Renal pelvis (tissue), 12 donors: ENCODE measurements around the gene CRISP3. TPM values are rescaled to one million over a fixed set of nuclear protein-coding genes. Genes with fewer than 3 reads are reported as not detected.
"Not testable (repeated sequence)": the region's sequence is repeated elsewhere in the genome, so short reads cannot be mapped to it uniquely, and the experiment has no call there.

Experiments
- DNase-seq: peaks from one replicate; pipeline ENCODE4 v3.0.0-alpha.2; 2013
- long read RNA-seq, 16 experiments: transcript quantifications; one replicate each; lab custom pipeline, GENCODE V29; 2026
- polyA plus RNA-seq, 3 donors: library from polyadenylated mRNA; unstranded; fragments of 120-200 nt; gene quantifications; one replicate each; pipeline ENCODE4 v1.2.1, GENCODE V29; 2013; ENCODE audit not compliant: insufficient read length in 3 of 3

The CRISP3 gene, protein sequence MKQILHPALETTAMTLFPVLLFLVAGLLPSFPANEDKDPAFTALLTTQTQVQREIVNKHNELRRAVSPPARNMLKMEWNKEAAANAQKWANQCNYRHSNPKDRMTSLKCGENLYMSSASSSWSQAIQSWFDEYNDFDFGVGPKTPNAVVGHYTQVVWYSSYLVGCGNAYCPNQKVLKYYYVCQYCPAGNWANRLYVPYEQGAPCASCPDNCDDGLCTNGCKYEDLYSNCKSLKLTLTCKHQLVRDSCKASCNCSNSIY
- under 1 TPM; 0.25 to 0.48 (median 0.26) TPM for polyA plus RNA-seq
- long read RNA-seq, donor 1, result 0 reads
- long read RNA-seq, donor 2, result 0 reads
- long read RNA-seq, donor 3, result 0 reads
- long read RNA-seq, donor 4, result 0 reads
- long read RNA-seq, donor 5, result 0 reads
- long read RNA-seq, donor 6, result 0 reads
- long read RNA-seq, donor 7, result 0 reads
- long read RNA-seq, donor 8, result 0 reads
- long read RNA-seq, donor 9, result 0 reads
- long read RNA-seq, donor 10, result 0 reads
- long read RNA-seq, donor 11, result 0 reads
- long read RNA-seq, donor 12, result 0 reads
- long read RNA-seq, donor 13, result 0 reads
- long read RNA-seq, donor 14, result 0 reads
- long read RNA-seq, donor 15, result 0 reads
- long read RNA-seq, donor 16, result 0 reads

DNA sequence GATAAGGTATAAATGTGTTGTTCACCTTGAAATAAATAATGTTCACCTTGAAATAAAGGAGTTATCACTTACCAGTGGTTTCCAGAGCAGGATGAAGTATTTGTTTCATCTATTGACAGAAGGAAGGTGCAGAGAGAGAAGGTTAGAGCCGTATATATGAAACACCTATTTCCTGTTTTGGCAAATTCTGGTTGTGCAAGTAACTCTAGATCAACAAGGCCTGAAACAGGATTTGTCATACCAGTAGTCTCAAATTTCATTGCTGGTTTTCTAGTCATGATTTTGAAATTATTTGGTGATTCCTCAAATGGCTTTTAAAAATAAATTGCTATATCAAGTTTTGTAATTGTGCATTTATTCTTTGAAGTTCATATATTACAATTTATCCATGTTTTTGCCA, at the start of gene CRISP3:
TSS of gene CRISP3 (minus strand) at position 130 of the 400 bp plus-strand sequence. CDS start at position 109, 21 bp downstream.
- no peak for DNase-seq

DNA sequence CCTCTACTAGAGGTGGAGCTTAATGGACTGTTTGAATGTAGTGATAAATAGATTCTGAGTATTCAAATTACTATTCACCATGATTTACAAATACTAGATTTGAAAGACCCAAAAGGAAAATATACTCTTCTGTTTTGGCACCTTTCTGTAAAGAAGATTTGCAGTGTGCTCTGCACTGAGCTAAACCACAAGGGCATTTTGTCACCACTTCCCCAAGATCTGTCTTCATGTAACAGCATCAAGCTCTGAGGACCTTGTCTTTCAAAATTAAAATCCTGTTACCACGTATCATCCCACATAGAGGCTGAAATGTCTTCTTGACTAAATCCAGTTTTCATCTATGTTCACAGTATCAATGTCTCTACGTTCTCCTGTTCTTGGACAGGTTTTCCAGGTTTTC, 46.2 kb upstream of the CRISP3 start:
- DNase-seq, result no peak

DNA sequence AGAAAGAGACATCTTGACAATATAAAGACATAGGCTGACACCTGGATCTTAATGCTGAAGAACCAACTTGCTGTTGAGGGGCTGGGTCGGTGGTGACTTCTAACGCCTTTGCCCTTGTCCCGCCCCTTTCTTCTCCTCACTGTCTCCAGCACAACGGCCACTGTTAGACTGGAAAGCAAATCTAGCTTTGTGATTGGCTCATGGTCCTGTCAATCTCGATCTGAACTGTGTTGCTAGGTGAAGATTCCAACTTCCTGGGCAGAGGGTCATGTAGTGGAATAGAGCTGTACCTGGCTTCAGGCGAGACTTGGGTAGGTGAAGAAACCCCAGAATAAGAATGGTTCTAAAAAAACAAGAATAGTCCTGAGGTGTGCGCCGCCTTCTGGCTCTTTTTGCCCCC, 43.0 kb upstream of the CRISP3 start, which contains the start of gene PGK2:
TSS of gene PGK2 (minus strand) at position 110 of the 400 bp plus-strand sequence. CDS start at position 12, 98 bp downstream.
- DNase-seq, result no peak

DNA sequence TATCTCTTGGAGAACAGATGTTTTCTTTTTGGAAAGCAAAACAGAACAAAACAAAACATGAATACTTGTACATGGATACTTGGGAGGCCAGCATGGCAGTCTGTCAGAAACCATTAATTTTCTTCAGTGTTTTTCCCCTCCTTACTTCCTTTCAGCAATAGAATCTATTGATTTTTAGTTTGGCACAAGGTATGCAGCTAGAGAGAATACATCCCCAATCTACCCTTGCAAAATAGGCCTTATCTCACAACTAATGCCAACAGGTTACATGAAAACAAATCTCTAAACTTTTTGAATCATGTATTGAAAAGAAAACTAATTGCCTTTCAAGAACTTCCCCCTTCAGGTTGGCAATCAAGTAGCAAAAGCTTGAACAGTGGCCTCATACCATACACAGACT, 40.1 kb upstream of the CRISP3 start:
- DNase-seq, result no peak

DNA sequence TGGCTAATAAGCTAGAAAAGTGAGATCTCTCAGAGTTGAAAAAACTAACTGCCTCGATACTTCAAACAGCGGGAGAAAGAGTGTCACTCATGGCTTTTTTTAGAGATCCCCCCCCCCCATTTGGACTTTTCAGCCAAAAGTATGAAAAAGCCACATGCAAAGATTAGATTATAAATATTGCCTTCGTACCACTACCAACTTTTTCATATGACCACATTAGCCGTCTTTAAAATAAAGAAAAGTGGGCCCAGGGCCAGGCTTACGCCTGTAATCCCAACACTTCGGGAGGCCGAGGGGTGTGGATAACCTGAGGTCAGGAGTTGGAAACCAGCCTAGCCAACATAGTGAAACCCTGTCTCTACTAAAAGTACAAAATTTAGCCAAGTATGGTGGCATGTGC, 38.5 kb upstream of the CRISP3 start:
- no peak for DNase-seq

DNA sequence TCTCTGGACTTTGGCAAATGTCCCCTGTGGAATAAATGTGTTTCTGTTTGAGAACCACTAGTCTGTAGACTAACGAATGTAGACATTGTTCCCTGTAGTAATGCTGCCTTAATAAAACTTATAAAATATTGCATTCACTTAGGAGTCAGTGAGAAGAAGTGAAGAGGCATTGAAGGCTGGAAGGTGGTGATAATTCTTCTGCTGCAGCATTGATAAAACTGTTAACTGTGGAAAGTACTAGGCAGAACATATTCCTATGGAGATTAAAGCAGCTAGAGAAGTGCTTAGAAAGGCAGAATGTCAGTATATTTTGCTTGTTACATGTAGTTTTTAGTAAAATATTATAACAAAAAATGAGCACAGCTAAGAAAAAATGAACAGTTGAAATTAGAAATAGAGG, 38.1 kb upstream of the CRISP3 start:
- no peak for DNase-seq

DNA sequence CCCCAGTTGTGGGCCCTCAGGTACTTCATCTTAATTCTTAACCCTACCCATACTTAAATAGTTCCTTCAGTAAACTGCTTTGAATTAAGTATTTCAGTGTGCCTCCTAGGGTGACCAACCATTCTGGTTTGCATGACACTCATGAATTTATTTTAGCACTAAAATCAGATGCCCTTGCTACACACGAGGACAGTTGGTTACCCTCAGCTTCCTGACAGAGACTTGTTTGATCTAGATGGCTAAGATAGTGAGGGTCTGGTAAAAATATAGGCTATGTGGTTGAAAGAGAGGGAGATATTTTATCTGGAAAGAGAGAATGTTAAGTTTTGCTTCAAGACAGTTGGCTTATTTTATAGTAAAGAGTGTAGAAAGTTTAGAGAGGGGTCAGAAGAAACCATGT, 32.3 kb upstream of the CRISP3 start:
- no peak for DNase-seq

DNA sequence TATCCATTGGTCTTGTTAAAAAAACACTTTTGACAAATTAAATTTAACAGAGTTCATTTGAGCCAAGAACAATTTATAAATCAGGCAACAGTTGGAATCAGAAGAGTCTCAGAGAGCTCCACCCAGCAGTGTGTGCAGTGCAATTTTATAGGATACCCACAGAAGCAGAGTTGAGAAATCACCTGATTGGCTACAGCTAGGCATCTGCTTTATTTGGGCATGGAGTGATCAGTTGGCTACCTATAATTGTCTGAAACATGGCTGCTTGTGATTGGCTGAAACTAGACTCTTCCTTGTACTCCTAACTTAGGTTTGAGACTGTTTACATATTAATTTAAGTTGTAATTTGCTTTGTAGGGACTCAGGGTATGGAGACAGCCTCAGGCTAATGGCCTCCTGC, 30.9 kb upstream of the CRISP3 start:
- DNase-seq, result no peak

DNA sequence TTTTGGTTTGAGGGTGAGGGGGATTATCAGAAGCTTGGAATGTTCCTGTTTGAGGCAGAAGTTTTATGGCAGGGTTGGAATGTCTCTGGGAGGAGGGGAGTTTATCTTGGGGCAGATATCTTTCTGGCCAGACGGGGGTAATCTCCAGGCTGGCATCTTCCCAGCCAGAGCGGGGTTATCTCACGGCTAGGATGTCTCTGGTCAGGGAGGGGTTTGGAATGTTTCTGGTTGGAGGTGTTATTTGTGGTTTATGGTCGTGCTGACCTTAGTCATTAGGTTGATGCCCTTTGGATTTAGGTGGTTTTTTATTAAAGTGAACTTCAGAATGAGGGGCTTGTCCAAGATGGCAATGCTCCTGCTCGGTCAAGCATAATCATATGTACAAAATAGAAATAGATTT, 28.1 kb upstream of the CRISP3 start:
- DNase-seq, result no peak

DNA sequence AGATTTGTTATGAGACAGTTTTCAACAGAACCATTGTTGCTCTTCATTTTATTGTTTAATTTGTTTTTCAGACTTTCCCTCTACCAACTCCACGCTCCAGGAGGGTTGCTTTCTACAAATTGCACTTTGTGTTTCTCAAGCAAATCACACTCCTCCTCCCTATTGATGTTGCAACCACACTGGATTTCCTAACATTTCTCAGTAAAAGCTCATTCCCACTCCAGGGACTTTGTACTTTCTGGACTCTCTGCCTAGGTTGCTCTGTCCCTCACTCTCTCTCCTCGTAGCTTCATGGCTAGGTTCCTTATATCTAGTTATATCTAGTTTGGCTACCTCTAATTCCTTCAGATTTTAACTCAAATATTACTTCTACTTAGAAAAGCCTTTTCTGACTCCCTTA, 22.6 kb upstream of the CRISP3 start:
- no peak for DNase-seq

DNA sequence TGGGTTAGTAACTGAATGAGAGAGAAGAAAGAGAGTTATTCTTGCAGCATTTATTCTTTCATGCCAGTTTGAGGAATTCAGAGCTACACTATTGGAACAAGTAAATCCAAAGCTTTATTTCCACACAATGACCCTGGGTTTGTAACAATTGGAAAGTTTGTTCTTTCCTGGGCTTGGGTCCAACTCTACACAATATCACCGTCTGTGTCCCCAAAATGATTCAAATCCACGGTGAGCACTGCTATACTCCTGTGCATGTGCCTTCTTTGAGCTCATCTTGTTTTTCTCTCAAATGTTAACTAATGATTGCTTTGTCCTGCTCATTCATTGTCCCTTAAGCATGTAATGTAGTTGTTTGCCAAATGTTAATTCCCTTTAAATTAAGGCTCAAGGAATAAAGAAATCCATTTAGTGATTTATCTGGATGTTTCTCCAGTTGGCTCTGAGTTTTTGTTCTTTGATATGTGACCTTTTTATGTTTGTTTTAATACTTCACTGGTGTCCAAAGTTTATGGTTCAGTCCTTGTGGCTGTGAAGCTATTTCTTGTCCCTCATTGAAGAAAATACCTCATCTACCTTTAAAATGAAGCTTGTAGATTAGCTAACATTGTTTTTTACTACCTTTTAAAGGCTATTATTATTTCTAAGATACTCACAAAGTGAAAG, 20.5 kb upstream of the CRISP3 start:
- no peak for DNase-seq

DNA sequence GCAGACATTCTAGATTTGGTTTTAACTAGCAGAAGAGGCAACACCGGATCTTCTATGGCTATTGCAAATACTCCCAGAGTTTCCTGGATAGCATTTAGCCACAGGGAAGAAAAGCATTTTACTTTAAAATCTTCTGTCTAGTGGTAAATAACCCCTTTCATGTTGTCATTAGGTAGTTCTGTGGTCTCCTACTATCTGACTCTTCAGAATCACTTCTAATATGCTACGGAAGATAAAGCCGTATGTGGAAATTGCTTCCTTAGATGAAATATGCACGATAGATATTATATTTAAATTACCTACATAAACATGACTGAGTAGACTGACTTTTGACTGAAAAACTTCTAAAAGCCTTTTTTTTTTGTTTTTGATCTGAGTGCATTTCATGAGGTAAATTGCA, 759 bp downstream of the CRISP3 start:
- no peak for DNase-seq

DNA sequence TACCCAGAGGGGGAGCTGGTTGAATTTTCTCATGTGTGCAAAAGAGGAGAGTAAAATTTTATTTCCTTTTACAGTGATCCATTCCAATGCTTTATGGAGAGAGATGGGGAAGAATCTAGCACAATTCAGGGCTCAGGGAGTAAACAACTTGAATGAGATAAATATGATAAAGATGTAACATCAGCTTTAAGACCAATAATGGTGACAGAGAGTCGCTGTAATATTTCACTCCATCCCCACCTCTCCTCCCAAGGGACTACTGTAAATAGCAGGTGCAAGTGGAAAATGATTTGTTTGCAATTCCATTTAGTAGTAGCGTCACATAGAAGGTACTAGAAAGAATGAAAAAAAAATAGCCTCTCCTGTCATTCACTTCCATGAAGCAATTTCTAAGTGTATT, 4.8 kb downstream of the CRISP3 start:
- no peak for DNase-seq

DNA sequence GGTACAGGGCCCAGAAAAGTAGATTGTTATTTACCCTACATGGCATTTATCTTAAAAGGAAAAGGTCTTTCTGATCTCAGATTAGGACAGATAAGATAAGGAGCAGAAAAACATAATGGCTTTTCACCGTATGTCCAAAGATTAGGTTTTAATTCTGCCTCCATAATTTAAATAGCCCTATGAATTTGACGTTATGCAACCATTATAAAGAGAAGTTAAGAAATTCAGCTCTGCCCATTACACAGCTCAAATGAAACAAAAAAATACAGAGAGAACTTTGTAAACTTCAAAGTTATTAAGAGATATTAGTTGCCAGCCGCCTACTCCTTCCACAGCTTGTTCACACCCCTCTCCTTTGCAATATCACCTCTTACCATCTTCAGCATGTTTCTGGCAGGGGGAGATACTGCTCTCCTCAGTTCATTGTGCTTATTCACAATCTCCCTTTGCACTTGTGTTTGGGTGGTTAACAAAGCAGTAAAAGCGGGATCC, 8.1 kb downstream of the CRISP3 start:
- no peak for DNase-seq

DNA sequence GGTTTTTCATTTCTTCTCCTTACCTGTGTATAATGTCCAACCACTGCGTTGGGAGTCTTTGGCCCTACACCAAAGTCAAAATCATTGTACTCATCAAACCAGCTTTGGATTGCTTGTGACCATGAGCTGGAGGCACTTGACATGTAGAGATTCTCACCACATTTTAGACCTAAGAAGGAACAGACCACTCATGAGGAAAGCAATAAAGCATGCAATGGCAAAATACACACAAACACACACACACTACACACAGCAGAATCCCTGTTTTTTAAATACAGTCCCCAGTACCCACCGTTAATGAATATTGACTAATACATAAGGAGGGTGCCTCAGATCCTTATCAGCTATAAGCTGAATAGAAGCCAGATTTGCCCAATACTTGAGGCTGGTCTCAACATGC, 10.5 kb downstream of the CRISP3 start:
- DNase-seq, result no peak

DNA sequence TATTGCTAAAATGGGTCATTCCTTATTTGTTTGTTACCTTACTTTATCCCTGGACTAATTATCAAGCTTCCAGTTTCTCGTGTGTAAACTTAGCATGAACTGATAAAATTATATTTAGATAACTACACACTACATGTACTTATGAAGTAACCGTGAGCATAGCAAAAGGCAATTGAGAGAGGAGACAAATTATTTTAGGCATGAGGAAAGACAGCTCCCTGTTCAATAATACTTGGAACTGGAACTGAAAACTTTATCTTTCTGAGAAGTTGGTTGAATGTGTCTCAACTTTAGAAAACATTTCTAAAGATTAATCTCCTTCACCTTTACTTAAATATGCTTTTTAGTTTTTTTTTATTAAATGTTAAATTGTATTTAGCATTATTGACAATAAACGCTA, 11.4 kb downstream of the CRISP3 start:
- DNase-seq, result no peak

DNA sequence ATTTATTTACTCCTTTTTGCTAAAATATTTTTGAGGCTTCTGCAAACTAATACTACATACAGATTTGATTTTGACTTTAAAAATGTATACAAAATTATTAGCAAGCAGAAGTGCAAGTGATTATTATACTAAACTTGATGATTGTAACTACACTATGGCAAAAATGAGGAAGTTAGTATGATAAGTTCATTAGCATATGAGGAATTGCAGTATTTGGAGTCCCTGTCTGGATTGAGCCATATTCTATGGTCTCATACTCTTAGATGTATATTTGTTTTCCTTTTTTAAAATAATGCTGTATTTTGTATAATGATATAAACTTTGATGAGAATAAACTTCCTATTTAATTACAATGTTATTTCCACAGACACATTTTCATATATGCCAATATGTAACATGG, 13.9 kb downstream of the CRISP3 start:
- DNase-seq, result no peak

DNA sequence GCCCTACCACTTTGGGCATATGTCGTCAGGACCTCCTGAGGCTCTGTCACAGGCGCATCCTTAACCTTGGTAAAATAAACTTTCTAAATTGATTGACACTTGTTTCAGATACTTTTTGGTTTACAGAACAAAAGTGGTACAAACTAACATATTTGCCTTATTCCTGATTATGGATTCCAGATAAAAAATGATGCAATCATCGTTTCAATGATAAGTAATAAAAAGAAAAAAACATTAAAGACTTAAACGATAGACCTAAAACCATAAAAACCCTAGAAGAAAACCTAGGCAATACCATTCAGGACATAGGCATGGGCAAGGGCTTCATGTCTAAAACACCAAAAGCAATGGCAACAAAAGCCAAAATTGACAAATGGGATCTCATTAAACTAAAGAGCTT, 20.3 kb downstream of the CRISP3 start:
- DNase-seq, result not testable (repeated sequence)

DNA sequence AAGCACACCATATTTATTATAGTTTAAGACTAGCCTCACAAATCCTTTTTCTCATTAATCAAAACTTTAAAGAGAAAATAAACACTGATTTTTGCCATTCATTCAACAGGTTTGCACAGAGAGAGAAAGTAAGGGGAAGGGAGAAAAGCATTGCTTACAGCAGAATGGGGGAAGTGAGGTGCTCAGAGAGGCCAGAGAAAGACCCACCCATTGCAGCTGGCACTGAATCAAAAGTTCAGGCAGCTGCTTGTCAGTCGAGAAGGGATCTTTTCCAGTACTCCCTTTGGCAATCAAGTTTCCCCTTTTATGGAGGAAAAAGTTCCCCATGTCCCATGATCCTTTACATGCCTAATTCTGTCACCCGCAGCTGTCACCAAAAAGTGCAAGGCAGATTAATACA, 22.9 kb downstream of the CRISP3 start:
- no peak for DNase-seq

DNA sequence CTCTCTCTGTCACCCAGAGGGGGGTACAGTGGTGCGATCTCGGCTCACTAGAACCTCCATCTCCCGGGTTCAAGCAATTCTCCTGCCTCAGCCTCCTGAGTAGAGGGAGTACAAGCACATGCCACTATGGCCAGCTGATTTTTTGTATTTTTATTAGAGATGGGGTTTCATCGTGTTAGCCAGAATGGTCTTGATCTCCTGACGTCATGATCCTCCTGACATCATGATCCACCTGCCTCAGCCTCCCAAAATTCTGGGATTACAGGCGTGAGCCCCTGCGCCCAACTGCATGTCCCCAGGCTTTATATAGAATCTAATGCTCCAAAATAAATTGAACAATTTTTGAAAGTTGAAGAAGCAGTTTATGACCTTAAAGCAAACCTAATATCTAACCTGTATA, 23.8 kb downstream of the CRISP3 start:
- DNase-seq, result no peak

DNA sequence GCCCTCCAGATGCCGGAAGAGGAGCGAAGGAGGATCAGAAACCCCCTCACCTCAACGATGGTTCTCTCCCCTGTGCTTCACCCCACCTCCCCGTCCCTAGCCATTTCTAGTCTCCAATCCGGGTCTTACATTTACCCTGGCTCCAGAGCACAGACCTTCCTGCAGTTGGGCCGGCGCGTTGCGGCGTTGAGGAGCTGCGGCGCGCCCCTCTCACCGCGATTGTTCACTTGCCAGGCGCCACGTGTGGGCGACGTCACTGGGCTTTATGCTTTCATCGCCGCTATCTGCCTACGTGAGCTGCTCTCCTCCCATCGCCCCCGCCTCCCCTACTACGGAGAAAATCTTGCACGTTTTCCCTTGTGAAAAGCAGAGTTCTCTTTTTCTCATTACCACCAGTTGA, 30.8 kb downstream of the CRISP3 start, which contains the start of gene CRISP2:
TSS of gene CRISP2 (minus strand) at position 198 of the 400 bp plus-strand sequence. CDS start 4,347 bp downstream, outside the sequence.
- DNase-seq, result no peak

DNA sequence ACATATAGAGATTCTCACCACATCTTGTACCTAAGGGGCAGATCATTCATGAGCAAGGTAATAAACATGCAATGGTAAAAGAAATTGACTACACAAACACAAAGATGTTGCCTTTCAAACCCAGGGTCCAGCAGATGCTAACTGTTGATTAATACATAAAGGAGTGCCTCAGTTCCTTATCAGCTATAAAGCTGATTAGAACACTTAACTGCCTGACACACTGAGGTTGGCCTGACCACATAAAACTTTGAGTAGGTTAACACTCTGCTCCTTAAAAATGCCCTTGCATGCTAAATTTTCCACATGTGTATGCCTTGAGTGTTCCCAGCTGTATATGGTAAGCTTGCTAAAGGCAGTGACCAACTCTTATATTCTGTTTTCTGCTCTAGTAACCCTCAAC, 45.7 kb downstream of the CRISP3 start:
- peak; percentile 8 for DNase-seq

DNA sequence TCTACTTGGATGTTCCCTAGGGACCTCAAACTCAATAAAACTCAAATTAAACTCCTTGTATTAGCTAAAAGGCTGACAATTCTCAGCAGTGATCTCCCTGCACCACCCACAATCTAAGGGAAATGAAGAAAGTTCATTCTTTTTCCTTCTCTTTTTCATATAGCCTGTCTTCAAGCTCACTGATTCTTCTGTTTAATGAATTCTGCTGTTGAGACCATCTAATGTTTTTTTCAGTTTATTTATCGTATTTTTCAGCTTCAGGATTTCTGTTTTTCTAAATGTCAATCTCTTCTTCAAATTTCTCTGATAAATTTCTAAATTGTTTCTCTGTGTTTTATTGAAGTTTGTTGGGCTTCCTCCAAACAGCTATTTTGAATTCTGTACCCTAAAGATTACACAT, 50.7 kb downstream of the CRISP3 start:
- no peak for DNase-seq
